GM12892 (cell line): ENCODE measurements around the gene CASS4.

Source experiments
- DNase-seq: peaks from one replicate; pipeline ENCODE4 v3.0.0; 2011; ENCODE audit not compliant: insufficient read length
- FAIRE-seq: peaks from 2 replicates; lab custom pipeline; 2011; peaks lifted over from hg19 to GRCh38; lab: Jason Lieb, UNC
- POLR2A ChIP-seq: IDR thresholded peaks from 2 replicates; pipeline ENCODE4 v1.6.1; 2011; ENCODE audit warnings: low read depth, low read length, control low read depth
- POLR2AphosphoS5 ChIP-seq: IDR thresholded peaks from 2 replicates; pipeline ENCODE4 v1.6.1; 2011; ENCODE audit warnings: low read depth, low read length, control low read depth
- TAF1 ChIP-seq: IDR thresholded peaks from 2 replicates; pipeline ENCODE4 v1.6.1; 2011; ENCODE audit warnings: low read depth, mild to moderate bottlenecking, control low read depth, low read length, borderline replicate concordance

Gene CASS4

GRCh38 chr20:56461576-56461975 is 49.5 kb downstream of the CASS4 start:
- FAIRE-seq, result no peak
- DNase-seq, result no peak
- TF ChIP-seq POLR2AphosphoS5, result no peak

GRCh38 chr20:56463428-56463827 is 51.4 kb downstream of the CASS4 start:
- DNase-seq (no peak), FAIRE-seq (no peak)
- TF ChIP-seq TAF1 (no peak), POLR2A (no peak)

GRCh38 chr20:56465997-56466396 is 53.9 kb downstream of the CASS4 start:
- TF ChIP-seq POLR2AphosphoS5 (no peak), POLR2A (no peak), TAF1 (no peak)
- no peak for DNase-seq
- no peak for FAIRE-seq

DNA sequence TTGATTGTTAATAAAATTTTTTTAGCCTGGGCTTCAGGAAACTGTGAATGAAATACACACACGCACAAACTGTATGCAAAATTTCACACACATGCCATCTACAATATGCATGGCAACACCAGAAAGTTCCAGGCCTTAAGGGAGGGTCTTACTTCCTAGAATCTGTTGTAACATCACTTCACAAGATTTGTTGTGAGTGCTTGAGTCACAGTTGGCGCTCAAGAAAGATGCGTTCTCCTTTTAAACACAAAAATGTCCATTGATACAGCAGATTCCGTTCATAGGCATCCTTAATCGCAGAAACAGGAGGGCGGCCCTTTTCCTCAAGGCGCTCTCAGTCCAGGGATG is 55.9 kb downstream of the CASS4 start:
- TF ChIP-seq POLR2AphosphoS5 (no peak), TAF1 (no peak), POLR2A (no peak)
- no peak for DNase-seq
- no peak for FAIRE-seq

GRCh38 chr20:56468316-56469076 is 56.4 kb downstream of the CASS4 start, which contains the start of gene RTF2:
TSS of gene RTF2 (plus strand) at chr20:56468627. CDS start at chr20:56468698, 71 bp downstream.
- peak; percentile 82 for TF ChIP-seq POLR2A
- TF ChIP-seq TAF1, result peak; percentile 67
- peak; percentile 78 for TF ChIP-seq POLR2AphosphoS5
- FAIRE-seq (peak; percentile 92), DNase-seq (peak; percentile 77)

DNA sequence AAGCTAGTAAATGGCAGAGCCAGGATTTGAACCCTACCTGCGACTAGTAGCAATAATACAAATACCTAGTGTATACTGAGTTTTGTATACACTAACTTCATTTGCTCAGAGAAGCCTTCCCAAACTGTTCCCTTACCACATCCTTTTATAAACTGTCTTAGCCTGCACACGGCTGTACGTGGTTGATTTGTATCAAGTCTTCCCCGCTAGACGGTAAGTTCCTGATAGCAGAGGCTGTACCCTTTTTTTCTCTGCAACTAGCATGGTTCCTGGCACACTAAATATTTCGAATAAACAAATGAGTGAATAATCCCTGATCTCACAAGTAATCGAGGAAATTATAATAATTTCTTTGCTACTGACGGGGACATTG is 57.0 kb downstream of the CASS4 start:
- FAIRE-seq (no peak), DNase-seq (no peak)
- no peak for TF ChIP-seq POLR2A
- no peak for TF ChIP-seq TAF1
- TF ChIP-seq POLR2AphosphoS5, result no peak

- no peak for FAIRE-seq
- DNase-seq, result no peak
- TF ChIP-seq POLR2AphosphoS5 (no peak), TAF1 (no peak), POLR2A (no peak)
These were observed 71.9 kb downstream of the CASS4 start for GRCh38 chr20:56483970-56484369.

DNA sequence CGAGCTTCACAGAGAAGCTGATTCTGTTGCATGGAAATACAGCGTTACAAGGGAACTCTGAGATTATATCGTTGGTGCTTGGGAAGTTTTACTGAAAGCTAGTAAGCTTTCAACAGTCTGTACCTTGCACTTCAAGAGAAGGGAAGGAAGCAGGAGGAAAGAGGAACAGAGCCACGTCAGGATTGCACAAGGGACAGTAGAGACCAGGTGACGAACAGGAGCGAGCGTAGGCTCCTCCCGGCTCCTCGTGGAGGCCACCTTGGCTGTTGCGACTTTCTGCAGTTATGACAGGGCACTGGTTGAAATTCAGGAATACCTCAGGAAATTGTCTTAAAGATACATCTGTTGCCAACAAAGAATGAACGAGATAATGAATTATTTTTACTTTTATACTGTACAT is 75.2 kb downstream of the CASS4 start:
- FAIRE-seq (no peak), DNase-seq (no peak)
- TF ChIP-seq POLR2AphosphoS5 (no peak), TAF1 (no peak)

GRCh38 chr20:56488566-56488965 is 76.5 kb downstream of the CASS4 start:
- FAIRE-seq (no peak), DNase-seq (no peak)
- TF ChIP-seq POLR2AphosphoS5 (no peak), POLR2A (no peak), TAF1 (no peak)

GRCh38 chr20:56501116-56501515 is 89.1 kb downstream of the CASS4 start:
- TF ChIP-seq POLR2AphosphoS5 (no peak), POLR2A (no peak), TAF1 (no peak)
- FAIRE-seq, result no peak
- no peak for DNase-seq

- TF ChIP-seq POLR2AphosphoS5 (no peak), POLR2A (no peak), TAF1 (no peak)
- no peak for DNase-seq
- no peak for FAIRE-seq
These were observed 91.9 kb downstream of the CASS4 start for GRCh38 chr20:56503916-56504315.

GRCh38 chr20:56504373-56505005 is 92.4 kb downstream of the CASS4 start:
- TF ChIP-seq POLR2A (no peak), POLR2AphosphoS5 (no peak), TAF1 (no peak)
- DNase-seq (peak; percentile 23), FAIRE-seq (no peak)

- TF ChIP-seq TAF1, result no peak
- TF ChIP-seq POLR2AphosphoS5, result no peak
- TF ChIP-seq POLR2A, result no peak
- no peak for FAIRE-seq
- no peak for DNase-seq
These were observed 94.0 kb downstream of the CASS4 start for GRCh38 chr20:56506103-56506502.
